K562 (cell line): ENCODE results near the gene ZNF865. TPM values are rescaled to one million over a fixed set of nuclear protein-coding genes. Genes with fewer than 3 reads are reported as not detected.
A peak's percentile ranks its signal among the peaks of the same experiment; 100 is the strongest.

Experiments
- ELF2 ChIP-seq: fragments of 250-450 bp; sonication (Bioruptor Pico); IDR thresholded peaks from 2 replicates; pipeline ENCODE4 v1.5.0; 2021; ENCODE audit warnings: mild to moderate bottlenecking
- EP300 ChIP-seq: IDR thresholded peaks from 2 replicates; pipeline ENCODE4 v1.6.1; 2012; ENCODE audit warnings: low read length, improper control_type of control experiment
- FOXJ3 ChIP-seq: sonication (generic); formaldehyde crosslinking; IDR thresholded peaks from 2 replicates; pipeline ENCODE4 v1.4.0; 2020; ENCODE audit warnings: mild to moderate bottlenecking, missing genetic modification reagents
- FOXP1 ChIP-seq: sonication (generic); formaldehyde crosslinking; IDR thresholded peaks from 2 replicates; pipeline ENCODE4 v1.8.0; 2022; ENCODE audit warnings: mild to moderate bottlenecking, missing genetic modification reagents
- HNRNPH1 ChIP-seq: fragments of 200-400 bp; formaldehyde crosslinking; optimal IDR thresholded peaks from 2 replicates; pipeline ENCODE3; 2017; ENCODE audit warnings: low read depth, mild to moderate bottlenecking, low read length, moderate library complexity
- ILK ChIP-seq: fragments of 450-650 bp; IDR thresholded peaks from 2 replicates; pipeline ENCODE4 v1.6.1; 2016; ENCODE audit warnings: missing genetic modification characterization, low read depth, mild to moderate bottlenecking, missing compliant biosample characterization, moderate library complexity, borderline replicate concordance
- KDM1A ChIP-seq, 2 experiments: fragments of 450-650 bp; IDR thresholded peaks; 2 replicates each; pipeline ENCODE4 v1.6.1; 2016; ENCODE audit warnings: mild to moderate bottlenecking in 2 of 2
- MAFF ChIP-seq: IDR thresholded peaks from 2 replicates; pipeline ENCODE4 v1.6.1; 2012; ENCODE audit warnings: low read length, improper control_type of control experiment
- MCM2 ChIP-seq: fragments of 450-650 bp; IDR thresholded peaks from 2 replicates; pipeline ENCODE4 v1.6.1; 2017; ENCODE audit warnings: low read depth, mild to moderate bottlenecking
- MTA3 ChIP-seq: fragments of 450-650 bp; formaldehyde crosslinking; IDR thresholded peaks from 2 replicates; pipeline ENCODE4 v1.6.1; 2017; ENCODE audit warnings: mild to moderate bottlenecking, borderline replicate concordance
- NFE2L1 ChIP-seq: fragments of 450-650 bp; IDR thresholded peaks from 2 replicates; pipeline ENCODE4 v1.6.1; 2016; ENCODE audit warnings: missing genetic modification characterization, low read depth, mild to moderate bottlenecking, missing compliant biosample characterization, moderate library complexity, borderline replicate concordance
- RAD21 ChIP-seq, 2 experiments: fragments of 250-450 bp in 1 of 2; fragments of 450-650 bp in 1 of 2; sonication (Bioruptor Pico) in 1 of 2; formaldehyde crosslinking in 1 of 2; IDR thresholded peaks in 1 of 2; conservative IDR thresholded peaks in 1 of 2; 2 replicates each; pipeline versions ENCODE4 v1.4.0 to v1.8.0; 2020 to 2022; ENCODE audit warnings: mild to moderate bottlenecking in 2 of 2, moderate library complexity in 1 of 2
- SMAD2 ChIP-seq: fragments of 150-350 bp; IDR thresholded peaks from 2 replicates; pipeline ENCODE4 v1.6.1; 2014; ENCODE audit warnings: low read depth, mild to moderate bottlenecking, low read length
- U2AF2 ChIP-seq: fragments of 200-400 bp; formaldehyde crosslinking; optimal IDR thresholded peaks from 2 replicates; pipeline ENCODE3; 2017; ENCODE audit warnings: low read depth, mild to moderate bottlenecking, low read length
- ZNF212 ChIP-seq: fragments of 450-650 bp; formaldehyde crosslinking; IDR thresholded peaks from 2 replicates; pipeline ENCODE4 v1.4.0; 2020; ENCODE audit warnings: mild to moderate bottlenecking
- ZNF354B ChIP-seq: fragments of 250-450 bp; sonication (Bioruptor Pico); IDR thresholded peaks from 2 replicates; pipeline ENCODE4 v1.4.0; 2020
- ZNF586 ChIP-seq: fragments of 450-650 bp; formaldehyde crosslinking; conservative IDR thresholded peaks from 2 replicates; pipeline ENCODE4 v1.4.0; 2020; ENCODE audit warnings: mild to moderate bottlenecking, moderate library complexity
- ZNF75A ChIP-seq: fragments of 450-650 bp; formaldehyde crosslinking; IDR thresholded peaks from 2 replicates; pipeline ENCODE4 v1.4.0; 2020; ENCODE audit warnings: mild to moderate bottlenecking
- ZNF77 ChIP-seq: fragments of 250-450 bp; sonication (Bioruptor Pico); IDR thresholded peaks from 2 replicates; pipeline ENCODE4 v1.5.0; 2020
- ZNF830 ChIP-seq: fragments of 250-450 bp; sonication (Bioruptor Pico); IDR thresholded peaks from 2 replicates; pipeline ENCODE4 v1.5.0; 2021; ENCODE audit warnings: mild to moderate bottlenecking
- polyA plus RNA-seq, 8 experiments: library from polyadenylated mRNA; depleted of rRNA in 4 of 8; stranded (reverse) in 5 of 8; unstranded in 3 of 8; fragments of >200 nt; fragmentation: Nextera tagmentation in 2 of 8; fragmentation: Illumina TruSeq in 1 of 8; extraction: Ambion mirVana in 2 of 8; extraction: Trizol in 1 of 8; gene quantifications; 2 replicates each; pipeline versions ENCODE4 v1.2.1 to v1.2.3, GENCODE V29; 2011 to 2014; ENCODE audit warnings: inconsistent platforms in 1 of 8, missing spikeins in 1 of 8
- total RNA-seq, 7 experiments: library from RNA; depleted of rRNA in 6 of 7; stranded (reverse); fragments of >200 nt in 6 of 7; fragmentation: Illumina TruSeq in 2 of 7; extraction: Trizol in 2 of 7; gene quantifications; 2 replicates each; pipeline versions ENCODE4 v1.2.1 to v1.2.3, GENCODE V29; 2011 to 2021; ENCODE audit warnings: low replicate concordance in 1 of 7
- TF ChIP-seq, protein P1 (sequence below): fragments of 450-650 bp; formaldehyde crosslinking; IDR thresholded peaks from 2 replicates; pipeline ENCODE4 v1.4.0; 2022; ENCODE audit warnings: mild to moderate bottlenecking, moderate library complexity
- TF ChIP-seq, protein P2 (sequence below): fragments of 450-650 bp; conservative IDR thresholded peaks from 2 replicates; pipeline ENCODE4 v1.6.1; 2016; ENCODE audit warnings: missing genetic modification characterization, low read depth, mild to moderate bottlenecking, control low read depth, missing compliant biosample characterization
- TF ChIP-seq, protein P3 (sequence below): fragments of 250-450 bp; sonication (Bioruptor Pico); IDR thresholded peaks from 2 replicates; pipeline ENCODE4 v1.8.0; 2021; ENCODE audit warnings: moderate library complexity, mild to moderate bottlenecking, inconsistent platforms
- TF ChIP-seq, protein P4 (sequence below): fragments of 250-450 bp; sonication (Bioruptor Pico); IDR thresholded peaks from 2 replicates; pipeline ENCODE4 v1.4.0; 2020
- TF ChIP-seq, protein P5 (sequence below): sonication (generic); formaldehyde crosslinking; IDR thresholded peaks from 2 replicates; pipeline ENCODE4 v1.8.1; 2023; ENCODE audit warnings: mild to moderate bottlenecking, missing genetic modification reagents

ZNF865 gene
- total and polyA plus RNA-seq, 9 of the 15 experiments (the other 6 are each of a cell fraction or from before 2014, with no cell fraction given) = 0.40 to 18.8 (median 1.6) TPM; not detected in 2

DNA sequence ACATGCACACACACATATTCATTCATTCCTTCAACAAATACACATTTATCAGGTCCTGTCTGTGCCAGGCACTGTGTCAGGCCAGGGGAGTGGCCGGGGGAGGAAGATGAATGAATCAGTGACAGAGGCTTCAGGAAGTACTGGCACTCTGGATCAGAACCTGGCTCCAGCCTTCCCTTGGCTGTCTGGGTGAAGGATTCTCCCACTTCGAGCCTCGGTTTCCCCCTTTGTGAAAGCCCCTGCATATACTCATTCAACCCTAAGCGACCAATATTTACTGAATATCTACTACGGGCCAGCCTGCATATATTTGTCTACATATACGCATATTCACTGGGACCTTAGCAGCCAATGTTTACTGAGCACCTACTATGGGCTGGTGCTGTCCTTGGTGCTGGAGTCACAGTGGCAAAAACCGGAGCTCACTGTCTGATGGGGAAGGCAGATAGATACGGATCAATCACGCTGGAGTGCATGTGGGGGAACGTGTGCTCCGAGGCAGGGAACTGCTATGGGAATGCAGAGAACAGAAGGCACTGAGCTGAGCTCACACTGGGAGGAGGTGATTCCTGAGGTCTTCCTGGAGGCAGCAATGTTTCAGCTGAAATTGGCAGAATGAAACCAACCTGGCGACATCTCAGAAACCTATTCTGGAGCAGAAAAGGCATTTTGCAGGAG lies 24.2 kb upstream of the ZNF865 start (continued):
- no peak for TF ChIP-seq SMAD2
- TF ChIP-seq, protein P1, sequence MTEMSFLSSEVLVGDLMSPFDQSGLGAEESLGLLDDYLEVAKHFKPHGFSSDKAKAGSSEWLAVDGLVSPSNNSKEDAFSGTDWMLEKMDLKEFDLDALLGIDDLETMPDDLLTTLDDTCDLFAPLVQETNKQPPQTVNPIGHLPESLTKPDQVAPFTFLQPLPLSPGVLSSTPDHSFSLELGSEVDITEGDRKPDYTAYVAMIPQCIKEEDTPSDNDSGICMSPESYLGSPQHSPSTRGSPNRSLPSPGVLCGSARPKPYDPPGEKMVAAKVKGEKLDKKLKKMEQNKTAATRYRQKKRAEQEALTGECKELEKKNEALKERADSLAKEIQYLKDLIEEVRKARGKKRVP (CRISPR knock-in tag) = no peak
- TF ChIP-seq, protein P2, sequence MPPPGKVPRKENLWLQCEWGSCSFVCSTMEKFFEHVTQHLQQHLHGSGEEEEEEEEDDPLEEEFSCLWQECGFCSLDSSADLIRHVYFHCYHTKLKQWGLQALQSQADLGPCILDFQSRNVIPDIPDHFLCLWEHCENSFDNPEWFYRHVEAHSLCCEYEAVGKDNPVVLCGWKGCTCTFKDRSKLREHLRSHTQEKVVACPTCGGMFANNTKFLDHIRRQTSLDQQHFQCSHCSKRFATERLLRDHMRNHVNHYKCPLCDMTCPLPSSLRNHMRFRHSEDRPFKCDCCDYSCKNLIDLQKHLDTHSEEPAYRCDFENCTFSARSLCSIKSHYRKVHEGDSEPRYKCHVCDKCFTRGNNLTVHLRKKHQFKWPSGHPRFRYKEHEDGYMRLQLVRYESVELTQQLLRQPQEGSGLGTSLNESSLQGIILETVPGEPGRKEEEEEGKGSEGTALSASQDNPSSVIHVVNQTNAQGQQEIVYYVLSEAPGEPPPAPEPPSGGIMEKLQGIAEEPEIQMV = no peak
- peak in 1 of 2 experiments; percentile 53; a peak in 1 of 4 replicates for TF ChIP-seq KDM1A (IDR thresholded peaks at IDR 0.05)
- TF ChIP-seq ZNF75A (CRISPR knock-in tag) = no peak
- no peak for TF ChIP-seq ZNF586 (CRISPR knock-in tag)
- TF ChIP-seq, protein P3, sequence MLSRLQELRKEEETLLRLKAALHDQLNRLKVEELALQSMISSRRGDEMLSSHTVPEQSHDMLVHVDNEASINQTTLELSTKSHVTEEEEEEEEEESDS (CRISPR knock-in tag) = no peak
- TF ChIP-seq FOXJ3 (CRISPR knock-in tag) = no peak
- TF ChIP-seq ILK (tag) = no peak
- TF ChIP-seq ELF2 (CRISPR knock-in tag) = no peak
- no peak for TF ChIP-seq RAD21 (CRISPR knock-in tag; conservative IDR thresholded peaks at IDR 0.05 in 1 of 2, IDR thresholded peaks at IDR 0.05 in 1 of 2)
- no peak for TF ChIP-seq ZNF354B (CRISPR knock-in tag)
- TF ChIP-seq MCM2 = no peak
- TF ChIP-seq FOXP1 = peak; percentile 69; the same call in 1 of the 2 replicates
- TF ChIP-seq, protein P4, sequence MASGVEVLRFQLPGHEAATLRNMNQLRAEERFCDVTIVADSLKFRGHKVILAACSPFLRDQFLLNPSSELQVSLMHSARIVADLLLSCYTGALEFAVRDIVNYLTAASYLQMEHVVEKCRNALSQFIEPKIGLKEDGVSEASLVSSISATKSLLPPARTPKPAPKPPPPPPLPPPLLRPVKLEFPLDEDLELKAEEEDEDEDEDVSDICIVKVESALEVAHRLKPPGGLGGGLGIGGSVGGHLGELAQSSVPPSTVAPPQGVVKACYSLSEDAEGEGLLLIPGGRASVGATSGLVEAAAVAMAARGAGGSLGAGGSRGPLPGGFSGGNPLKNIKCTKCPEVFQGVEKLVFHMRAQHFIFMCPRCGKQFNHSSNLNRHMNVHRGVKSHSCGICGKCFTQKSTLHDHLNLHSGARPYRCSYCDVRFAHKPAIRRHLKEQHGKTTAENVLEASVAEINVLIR = no peak
- TF ChIP-seq HNRNPH1 = no peak
- no peak for TF ChIP-seq NFE2L1 (tag)
- TF ChIP-seq U2AF2 = no peak
- TF ChIP-seq, protein P5, sequence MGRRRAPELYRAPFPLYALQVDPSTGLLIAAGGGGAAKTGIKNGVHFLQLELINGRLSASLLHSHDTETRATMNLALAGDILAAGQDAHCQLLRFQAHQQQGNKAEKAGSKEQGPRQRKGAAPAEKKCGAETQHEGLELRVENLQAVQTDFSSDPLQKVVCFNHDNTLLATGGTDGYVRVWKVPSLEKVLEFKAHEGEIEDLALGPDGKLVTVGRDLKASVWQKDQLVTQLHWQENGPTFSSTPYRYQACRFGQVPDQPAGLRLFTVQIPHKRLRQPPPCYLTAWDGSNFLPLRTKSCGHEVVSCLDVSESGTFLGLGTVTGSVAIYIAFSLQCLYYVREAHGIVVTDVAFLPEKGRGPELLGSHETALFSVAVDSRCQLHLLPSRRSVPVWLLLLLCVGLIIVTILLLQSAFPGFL (CRISPR knock-in tag) = no peak
- TF ChIP-seq ZNF77 (CRISPR knock-in tag) = no peak
- no peak for TF ChIP-seq ZNF212
- TF ChIP-seq EP300 = no peak
- TF ChIP-seq MTA3 = no peak; the same call in 1 of the 2 replicates
- no peak for TF ChIP-seq MAFF
- no peak for TF ChIP-seq ZNF830 (CRISPR knock-in tag)
